Measurements from ENCODE around the gene CYP3A4. TPM values are rescaled to one million over a fixed set of nuclear protein-coding genes. Genes with fewer than 3 reads are reported as not detected.
"Not testable (repeated sequence)": the region's sequence is repeated elsewhere in the genome, so short reads cannot be mapped to it uniquely, and the experiment has no call there.

The CYP3A4 gene
- total RNA-seq: not detected in 2 replicates

DNA sequence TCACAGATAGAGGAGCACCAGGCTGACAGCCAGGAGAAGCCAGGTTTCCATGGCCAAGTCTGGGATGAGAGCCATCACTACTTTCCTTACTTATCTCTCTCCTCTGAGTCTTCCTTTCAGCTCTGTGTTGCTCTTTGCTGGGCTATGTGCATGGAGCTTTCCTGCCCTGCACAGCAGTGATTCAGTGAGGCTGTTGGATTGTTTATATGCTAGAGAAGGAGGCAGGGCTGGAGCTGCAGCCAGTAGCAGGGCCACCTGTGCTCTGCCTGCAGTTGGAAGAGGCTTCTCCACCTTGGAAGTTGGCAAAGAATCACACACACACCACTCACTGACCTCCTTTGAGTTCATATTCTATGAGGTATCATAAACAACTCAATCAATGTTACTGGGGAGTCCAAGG lies at the start of gene CYP3A4:
Gene CYP3A4 (minus strand): TSS at position 178 of the 400 bp plus-strand sequence. CDS start 103 bp downstream, at position 75.
- intact Hi-C loops (cut with micrococcal nuclease): no loop called here

DNA sequence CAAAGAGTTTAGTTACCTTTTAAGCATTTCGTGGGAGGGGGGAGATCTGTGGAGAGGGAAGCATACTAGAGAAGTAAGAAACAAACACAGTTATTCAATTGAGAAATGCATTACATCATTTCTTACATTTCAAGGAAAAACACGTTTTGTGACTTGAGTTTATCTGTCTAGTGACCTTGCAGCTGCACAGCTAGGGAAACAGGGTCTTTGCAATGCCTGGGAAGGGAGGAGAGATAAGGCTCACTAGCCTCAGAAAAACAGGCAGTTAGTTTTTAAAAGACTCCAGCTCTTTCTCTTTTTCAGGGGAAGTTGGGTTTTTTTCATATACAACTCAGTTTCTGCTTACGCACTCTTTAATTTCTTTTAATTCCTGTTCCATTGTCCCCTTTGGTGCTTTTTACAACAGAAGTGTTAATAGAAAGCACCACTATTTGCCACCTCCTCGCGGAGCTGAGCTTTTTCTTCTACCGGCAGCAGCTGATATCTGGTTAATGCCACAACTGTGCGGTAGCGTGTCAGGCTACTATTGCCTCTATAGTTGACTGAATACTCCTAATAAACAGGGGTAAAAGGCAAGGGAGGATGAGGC lies 49.4 kb upstream of the CYP3A4 start:
- intact Hi-C loops (cut with micrococcal nuclease): loop anchor here (10.0 kb wide), 2 partner anchors 329 to 359 kb away; partner anchors contain the start of genes ZKSCAN5, ZNF394 and ZNF789

DNA sequence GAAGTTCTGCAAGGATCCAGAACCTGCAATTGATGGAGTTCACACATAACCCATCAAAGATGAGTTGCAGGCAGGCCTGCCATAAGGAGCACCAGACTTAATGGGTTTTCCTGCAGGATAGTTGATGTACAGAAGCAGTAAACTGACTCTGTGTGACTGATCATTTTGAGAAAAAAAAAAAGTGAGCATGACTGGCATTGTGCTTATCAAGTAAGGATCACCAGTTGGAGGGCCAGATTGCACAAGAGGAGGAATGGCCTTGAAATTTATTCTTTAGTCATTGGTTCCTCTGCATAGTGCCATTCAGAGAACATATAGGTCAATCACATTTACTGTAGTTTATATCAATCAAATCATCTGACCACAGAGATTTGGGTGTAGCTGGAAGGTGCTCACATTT lies 47.6 kb upstream of the CYP3A4 start:
- intact Hi-C loops (cut with micrococcal nuclease): loop anchor here (10.0 kb wide), 2 partner anchors 327 to 357 kb away; partner anchors contain the start of genes ZKSCAN5, ZNF394 and ZNF789

DNA sequence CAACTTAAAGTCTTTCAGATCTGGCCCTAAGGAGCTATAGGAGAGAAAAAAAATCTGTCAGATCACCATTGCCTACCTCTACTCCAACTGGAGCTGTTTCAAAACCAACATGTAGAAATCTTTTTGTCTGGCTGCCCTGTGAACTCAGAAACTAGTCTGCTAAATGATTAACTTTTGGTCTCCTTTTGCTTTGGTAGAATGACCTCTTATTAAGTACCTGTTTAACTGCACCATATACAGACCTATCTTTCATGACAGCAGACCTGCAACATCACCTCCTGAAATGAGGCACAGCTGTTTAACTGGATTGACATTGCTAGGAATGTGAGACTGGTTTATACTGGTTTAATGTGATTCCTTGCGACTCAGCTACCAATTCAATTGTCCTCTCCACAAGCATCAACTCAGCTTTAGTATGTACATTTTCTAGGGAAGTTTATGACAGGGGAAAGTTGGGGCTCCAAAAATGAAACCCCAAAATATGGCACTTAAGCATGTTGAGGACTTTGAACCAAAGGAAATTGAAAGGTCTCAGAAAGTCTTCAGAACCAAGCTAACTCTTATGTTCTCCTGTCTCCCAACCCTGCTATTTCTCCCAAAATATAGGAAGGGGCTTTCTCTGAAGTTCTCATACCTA lies 45.7 kb upstream of the CYP3A4 start:
- intact Hi-C loops (cut with micrococcal nuclease): loop anchor here (10.0 kb wide), 2 partner anchors 325 to 355 kb away; partner anchors contain the start of genes ZKSCAN5, ZNF394 and ZNF789

DNA sequence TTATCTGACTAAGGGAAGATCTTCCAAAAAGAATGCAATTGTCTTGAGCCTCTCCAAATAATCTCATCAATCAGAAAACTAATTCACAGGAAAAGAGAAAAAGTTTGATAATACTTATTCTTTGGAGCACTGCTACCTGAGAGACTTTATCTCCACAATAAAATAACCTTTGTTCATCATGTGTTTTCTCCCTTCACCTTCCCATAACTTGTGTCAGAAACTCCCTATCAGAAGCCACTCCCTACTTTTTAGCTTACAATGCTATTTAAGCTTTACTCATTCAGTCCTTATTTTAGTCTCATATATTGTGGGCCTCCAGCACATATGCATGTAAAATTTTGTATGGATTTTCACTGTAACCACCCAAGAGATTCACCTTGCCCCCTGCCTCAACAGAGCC lies 44.8 kb upstream of the CYP3A4 start:
- intact Hi-C loops (cut with micrococcal nuclease): no loop called here

DNA sequence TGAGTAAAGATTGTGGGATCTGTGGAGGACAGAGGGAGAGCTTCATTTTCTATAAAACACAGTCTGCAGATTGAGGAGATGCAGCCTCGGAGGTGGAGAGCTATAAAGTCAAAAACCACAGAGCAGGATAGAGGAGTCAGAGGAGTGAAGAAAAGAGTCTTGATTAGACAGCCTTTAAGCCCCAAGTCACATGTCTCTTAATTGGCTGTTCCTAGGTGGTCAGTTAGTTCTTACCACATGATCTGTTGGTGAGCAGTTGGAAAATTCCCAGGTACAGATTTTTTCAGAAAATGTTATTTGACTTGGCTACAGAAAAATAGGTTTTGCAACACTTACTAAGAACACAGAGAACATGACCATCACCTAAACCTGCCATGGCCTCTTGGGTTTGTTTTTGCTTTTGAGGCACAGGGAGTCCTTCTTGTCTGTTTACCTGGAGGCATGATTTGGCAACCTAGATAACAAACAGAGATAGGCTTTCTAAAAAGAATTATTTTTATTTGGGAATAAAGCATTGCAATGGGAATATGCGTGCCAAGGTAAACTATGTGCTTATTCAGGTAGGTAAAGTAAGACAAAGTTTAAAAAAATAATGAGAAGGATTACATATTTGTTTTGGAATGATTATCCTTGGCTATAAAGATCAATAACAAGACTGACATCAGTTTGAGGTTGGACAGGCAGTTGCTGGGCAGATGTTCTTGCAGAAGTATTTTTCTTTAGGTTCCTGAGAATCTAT lies 43.2 kb upstream of the CYP3A4 start:
- intact Hi-C loops (cut with micrococcal nuclease): no loop called here

DNA sequence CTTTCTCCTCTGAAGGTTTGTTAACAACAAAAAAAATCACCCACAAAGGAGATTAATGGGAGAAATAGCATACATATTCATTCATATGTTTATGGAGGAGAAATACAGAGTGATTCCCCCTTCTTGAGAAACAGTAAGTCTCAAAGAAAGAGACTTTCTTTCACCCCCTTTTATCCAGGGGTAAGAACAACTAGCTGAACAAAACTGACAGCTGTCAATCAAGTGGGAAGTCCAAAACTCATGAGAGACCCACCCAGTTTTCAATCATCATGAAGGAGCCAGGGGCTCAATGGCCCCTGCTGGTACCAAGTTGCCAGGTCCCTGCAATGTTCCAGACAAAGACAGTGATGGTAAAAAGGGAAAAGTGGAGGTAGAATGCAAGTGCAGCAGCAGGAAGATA lies 41.9 kb upstream of the CYP3A4 start:
- intact Hi-C loops (cut with micrococcal nuclease): no loop called here

DNA sequence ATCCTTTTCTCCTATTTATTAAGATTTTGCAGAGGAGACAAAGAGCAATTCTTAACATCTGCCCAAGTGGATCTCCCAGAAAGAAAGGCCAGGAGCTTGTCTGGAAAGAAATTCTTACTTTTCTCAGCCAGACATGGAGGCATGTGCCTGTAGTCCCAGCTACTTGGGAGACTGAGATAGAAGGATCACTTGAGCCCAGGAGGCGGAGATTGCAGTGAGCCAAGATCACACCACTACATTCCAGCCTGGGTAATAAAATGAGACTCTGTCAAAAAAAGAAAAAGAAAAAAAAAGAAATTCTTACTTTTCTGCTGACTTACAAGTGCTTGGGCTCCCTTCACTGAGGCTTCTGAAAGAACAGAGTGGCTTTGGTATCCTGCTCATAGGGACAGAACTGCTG lies 41.5 kb upstream of the CYP3A4 start:
- intact Hi-C loops (cut with micrococcal nuclease): no loop called here

DNA sequence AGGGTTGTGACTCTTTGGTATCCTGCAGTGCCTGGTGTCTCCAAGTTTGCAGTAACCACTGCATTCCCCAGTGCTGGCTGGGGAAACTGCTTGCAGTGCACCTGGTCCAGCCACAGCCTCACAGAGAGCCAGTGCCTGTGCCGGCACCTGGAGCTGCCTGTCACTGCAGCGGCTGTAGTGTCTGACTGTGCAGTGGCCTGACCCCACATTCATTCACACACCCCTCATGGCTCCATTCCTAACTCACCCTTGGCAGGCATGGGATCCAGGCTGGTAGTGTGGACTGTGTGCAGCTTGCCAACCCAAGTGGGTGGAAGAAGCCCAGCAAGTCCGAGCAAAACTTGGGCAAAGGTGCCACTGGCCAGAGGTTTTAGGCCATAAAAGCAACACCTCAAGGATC lies 40.1 kb upstream of the CYP3A4 start:
- intact Hi-C loops (cut with micrococcal nuclease): no loop called here

DNA sequence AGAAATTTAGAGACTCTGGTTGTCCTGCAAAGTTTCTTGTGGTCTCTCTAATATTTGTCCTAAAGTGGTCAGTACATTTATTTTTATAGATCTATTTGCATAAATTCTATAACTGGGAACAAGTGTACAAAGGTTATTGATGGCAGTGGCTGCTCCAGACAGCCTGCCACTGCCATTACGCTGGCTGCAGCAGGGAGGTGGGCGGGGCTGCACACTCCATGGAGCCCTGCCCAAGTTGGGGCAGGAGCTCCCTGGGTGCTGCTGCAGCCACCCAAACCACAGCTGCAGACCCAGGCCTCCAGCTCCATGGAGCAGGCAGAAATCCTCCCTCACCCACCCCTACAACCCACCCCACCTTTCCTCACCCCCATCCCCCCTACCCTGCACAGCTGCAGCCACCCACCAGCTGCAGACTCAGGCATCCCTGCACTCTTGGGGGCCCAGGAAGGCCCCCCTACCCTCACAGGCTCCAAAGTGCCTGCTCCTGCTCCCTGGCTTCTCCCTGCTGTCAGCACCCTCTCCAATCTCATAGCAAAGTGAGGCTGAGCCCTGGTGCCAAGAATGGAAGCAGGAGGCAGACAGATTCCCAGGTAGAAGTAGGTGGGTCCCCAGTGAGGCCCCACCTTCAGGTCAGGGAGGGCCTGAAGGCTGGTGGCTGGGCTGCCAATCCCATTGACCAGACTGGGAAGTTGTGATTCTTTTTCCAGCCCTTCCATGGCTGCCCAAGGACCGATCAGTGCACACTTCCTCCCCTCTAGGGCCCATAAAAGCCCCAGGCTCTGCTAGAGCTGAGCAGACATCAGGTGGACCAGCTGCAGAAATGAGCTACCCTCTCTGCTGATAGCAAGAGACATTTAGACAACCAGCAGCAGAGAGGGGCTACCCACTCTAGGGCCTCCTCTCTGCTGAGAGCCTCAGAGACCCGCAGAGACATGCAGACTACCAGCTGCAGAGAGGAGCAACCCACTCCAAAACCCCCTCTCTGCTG lies 39.0 kb upstream of the CYP3A4 start:
- intact Hi-C loops (cut with micrococcal nuclease): no loop called here

DNA sequence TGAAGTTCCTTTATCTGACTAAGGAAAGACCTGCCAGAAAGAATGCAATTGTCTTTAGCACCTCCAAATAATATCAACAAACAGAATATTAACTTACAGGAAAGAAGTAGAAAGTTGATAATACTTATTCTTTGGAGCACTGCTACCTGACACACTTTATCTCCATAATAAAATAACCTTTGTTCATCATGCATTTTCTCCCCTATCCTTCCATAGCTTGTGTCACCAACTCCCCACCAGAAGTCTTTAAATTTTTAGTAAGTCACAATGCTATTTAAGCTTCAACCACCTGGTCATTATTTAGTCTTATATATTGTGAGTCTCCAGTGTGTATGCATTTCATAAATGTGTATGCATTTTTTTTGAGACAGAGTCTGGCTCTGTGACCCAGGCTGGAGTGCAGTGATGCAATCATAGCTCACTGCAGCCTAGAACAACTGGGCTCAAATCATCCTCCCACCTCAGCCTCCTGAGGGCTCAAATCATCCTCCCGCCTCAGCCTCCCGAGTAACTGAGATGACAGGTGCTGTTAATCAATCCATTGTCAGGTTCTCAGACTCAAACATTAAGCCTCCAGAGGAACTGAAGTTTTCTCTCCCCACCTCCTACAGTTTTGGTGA lies 36.5 kb upstream of the CYP3A4 start:
- intact Hi-C loops (cut with micrococcal nuclease): no loop called here

DNA sequence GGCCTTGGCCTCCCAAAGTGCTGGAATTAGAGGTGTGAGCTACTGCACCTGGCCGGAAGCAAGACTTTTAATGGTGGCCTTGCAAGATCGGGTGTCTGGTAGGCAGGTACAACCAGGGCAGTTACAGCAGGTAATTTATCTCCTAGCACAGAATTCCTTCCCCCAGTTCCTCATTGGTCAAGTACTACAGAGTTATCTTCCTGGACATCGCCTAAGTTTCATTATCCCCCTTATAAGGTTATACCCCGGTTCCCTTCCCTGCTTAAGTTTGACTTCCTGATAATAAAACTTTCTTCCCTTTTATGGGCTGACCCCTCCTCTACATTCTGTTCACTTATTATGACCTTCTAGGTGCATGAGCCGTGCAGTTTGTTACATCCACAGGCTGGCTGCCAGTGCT lies 24.8 kb upstream of the CYP3A4 start:
- intact Hi-C loops (cut with micrococcal nuclease): no loop called here

DNA sequence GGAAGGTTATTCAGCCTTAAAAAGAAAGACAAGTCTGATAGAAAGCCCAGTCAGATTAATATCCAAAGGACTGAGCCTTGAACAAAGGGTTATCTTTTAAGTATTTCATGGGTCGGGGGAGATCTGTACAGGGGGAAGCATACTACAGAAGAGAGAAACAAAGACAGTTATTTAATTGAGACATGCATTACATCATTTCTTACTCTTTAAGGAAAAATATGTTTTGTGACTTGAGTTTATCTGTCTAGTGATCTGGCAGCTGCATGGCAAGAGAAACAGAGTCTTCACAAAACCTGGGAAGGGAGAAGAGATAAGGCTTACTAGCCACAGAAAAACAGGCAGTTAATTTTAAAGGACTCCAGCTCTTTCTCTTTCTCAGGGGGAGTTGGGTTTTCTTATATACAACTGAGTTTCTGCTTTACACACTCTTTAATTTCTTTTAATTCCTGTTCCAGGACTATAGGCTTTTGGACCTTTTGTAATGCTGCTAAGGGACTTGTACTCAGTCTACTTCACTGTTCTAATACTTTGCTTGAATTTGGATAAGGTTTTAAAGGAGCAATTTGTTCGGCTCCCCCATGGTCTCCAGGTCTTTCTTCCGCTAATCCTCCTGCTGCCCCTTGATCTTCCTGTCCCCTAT lies 23.0 kb upstream of the CYP3A4 start:
- intact Hi-C loops (cut with micrococcal nuclease): no loop called here

DNA sequence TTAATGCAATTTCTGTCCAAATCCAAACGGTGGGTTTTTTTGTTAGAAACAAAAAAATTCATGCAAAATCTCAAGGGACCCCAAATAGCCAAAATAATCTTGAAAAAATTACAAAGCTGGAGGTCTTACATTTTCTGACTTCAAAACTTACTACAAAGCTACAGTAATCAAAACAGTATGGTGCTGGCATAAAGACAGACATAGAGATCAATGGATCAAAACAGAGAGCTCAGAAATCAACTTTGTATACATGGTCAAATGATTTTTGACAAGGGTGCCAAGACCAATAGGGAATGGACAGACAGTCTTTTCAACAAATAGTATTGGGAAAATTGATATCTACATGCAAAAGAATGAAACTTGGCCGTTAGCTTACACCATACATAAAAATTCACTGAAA lies 21.7 kb upstream of the CYP3A4 start:
- intact Hi-C loops (cut with micrococcal nuclease): no loop called here

DNA sequence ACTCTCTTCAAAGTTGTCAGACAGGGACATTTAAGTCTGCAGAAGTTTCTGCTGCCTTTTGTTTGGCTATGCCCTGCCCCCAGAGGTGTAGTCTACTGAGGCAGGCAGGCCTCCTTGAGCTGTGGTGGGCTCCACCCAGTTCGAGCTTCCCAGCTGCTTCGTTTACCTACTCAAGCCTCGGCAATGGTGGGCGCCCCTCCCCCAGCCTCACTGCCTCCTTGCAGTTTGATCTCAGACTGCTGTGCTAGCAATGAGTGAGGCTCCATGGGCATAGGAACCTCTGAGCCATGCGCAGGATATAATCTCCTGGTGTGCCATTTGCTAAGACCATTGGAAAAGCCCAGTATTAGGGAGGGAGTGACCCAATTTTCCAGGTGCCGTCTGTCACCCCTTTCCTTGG lies 19.1 kb upstream of the CYP3A4 start:
- intact Hi-C loops (cut with micrococcal nuclease): not testable (repeated sequence)

DNA sequence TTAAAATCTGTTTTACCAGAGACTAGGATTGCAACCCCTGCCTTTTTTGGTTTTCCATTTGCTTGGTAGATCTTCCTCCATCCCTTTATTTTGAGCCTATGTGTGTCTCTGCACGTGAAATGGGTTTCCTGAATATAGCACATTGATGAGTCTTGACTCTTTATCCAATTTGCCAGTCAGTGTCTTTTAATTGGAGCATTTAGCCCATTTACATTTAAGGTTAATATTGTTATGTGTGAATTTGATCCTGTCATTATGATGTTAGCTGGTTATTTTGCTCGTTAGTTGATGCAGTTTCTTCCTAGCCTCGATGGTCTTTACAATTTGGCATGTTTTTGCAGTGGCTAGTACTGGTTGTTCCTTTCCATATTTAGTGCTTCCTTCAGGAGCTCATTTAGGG lies 17.4 kb upstream of the CYP3A4 start:
- intact Hi-C loops (cut with micrococcal nuclease): not testable (repeated sequence)

DNA sequence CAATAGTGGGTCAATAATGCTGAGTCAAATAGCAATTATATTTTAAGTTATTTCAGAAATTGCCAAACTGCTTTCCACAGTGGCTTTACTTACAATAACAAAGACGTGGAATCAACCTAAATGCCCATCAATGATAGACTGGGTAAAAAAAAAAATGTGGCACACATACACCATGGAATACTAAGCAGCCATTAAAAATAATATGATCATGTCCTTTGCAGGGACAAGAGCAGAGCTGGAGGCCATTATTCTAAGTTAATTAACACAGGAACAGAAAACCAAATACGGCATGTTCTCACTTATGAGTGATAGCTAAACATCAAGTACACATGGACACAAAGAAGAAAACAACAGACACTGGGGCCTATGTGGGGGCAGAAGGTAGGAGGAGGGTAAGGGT lies 15.0 kb upstream of the CYP3A4 start:
- intact Hi-C loops (cut with micrococcal nuclease): no loop called here

DNA sequence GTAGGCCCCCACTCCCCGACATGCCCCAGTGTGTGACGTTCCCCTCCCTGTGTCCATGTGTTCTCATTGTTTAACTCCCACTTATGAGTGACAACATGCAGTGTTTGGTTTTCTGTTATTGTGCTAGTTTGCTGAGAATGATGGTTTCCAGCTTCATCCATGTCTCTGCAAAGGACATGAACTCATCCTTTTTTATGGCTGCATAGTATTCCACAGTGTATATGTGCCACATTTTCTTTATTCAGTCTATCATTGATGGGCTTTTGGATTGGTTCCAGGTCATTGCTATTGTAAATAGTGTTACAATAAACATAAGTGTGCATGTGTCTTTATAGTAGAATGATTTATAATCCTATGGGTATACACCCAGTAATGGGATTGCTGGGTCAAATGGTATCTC lies 11.9 kb upstream of the CYP3A4 start:
- intact Hi-C loops (cut with micrococcal nuclease): not testable (repeated sequence)

DNA sequence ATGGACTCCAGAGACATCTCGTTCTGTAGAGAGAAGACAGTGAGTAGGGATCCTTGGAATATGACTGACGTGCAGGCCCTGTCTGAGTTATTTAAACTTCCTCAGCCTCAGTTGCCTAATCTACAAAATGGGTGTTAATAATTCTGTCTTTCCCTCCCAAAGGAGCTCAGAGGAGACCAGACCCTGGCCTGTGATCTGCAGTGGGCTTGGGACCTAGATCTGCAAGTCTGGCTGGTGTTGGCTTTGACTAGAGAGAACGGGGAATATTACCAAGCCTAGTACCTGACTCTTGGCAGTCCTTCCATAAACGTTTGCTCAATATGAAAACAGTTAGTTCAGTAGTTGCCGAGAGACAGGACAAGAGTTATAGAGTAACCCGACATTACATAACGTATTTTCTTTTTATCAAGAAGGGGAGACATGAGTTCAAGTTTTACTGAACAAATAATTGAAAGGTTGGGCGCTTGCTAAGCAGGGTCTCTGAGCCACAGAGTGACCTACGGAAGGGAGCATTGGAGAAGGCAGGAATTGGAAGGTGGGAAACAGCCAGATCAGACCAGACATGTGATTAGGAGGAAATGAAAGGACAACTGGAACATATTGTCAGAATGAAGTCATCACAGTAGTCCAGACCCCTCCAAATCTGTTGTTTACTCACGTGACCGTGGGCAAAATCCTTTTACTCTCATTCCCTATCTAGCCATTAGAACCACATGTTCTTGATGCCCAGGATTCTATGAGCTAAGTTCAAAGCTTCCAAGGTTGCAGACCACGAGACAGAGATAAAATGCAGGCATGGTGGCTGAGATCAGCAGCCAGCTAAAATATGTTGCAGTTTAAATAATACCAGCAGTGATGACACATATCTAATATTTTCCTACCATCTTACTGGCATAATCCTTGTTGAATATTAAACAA lies 10.9 kb upstream of the CYP3A4 start:
- intact Hi-C loops (cut with micrococcal nuclease): no loop called here

Data from T-helper 1 cell treated with Interleukin-12 subunit alpha and Interleukin-12 subunit beta and Interleukin-4 antibody, amounts not matched to agents 30 ng/mL and 1 ng/mL, for 36 hours (primary cell).